ENCODE data around the gene RAB40B.

GRCh38 chr17:82734987-82735866 is 36.7 kb upstream of the RAB40B start, which contains the start of gene FN3K:
- no peak for TF ChIP-seq CTCF (IDR thresholded peaks at IDR 0.05)
- TF ChIP-seq POLR2A (IDR thresholded peaks at IDR 0.05): peak; percentile 55 to 69 (median 61)
